ENCODE measurements around the gene CHCHD6. TPM values are rescaled to one million over a fixed set of nuclear protein-coding genes. Genes with fewer than 3 reads are reported as not detected.

The CHCHD6 gene
- total RNA-seq, 2 experiments from 2014 or later = 16.6 to 21.2 TPM

- no peaks in the 10 kb centered on the region for H3K4me1 Mint-ChIP-seq (ENCODE audit: low read depth)
- peaks cover 3% of the 10 kb centered on the region for H3K36me3 Mint-ChIP-seq (ENCODE audit: low read depth)
- H3K4me3 Mint-ChIP-seq = no peak overlapping the region
- peaks cover 11% of the 10 kb centered on the region for H3K9me3 Mint-ChIP-seq
- ATAC-seq (peak; percentile 17), DNase-seq (no peak)
- POLR2A ChIA-PET = no interaction called here
- TF ChIP-seq, protein P1, sequence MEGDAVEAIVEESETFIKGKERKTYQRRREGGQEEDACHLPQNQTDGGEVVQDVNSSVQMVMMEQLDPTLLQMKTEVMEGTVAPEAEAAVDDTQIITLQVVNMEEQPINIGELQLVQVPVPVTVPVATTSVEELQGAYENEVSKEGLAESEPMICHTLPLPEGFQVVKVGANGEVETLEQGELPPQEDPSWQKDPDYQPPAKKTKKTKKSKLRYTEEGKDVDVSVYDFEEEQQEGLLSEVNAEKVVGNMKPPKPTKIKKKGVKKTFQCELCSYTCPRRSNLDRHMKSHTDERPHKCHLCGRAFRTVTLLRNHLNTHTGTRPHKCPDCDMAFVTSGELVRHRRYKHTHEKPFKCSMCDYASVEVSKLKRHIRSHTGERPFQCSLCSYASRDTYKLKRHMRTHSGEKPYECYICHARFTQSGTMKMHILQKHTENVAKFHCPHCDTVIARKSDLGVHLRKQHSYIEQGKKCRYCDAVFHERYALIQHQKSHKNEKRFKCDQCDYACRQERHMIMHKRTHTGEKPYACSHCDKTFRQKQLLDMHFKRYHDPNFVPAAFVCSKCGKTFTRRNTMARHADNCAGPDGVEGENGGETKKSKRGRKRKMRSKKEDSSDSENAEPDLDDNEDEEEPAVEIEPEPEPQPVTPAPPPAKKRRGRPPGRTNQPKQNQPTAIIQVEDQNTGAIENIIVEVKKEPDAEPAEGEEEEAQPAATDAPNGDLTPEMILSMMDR (IDR thresholded peaks at IDR 0.05) = no peak
- intact Hi-C loops (cut with micrococcal nuclease) = no loop called here
- H3K27me3 Mint-ChIP-seq = peaks cover 10% of the 10 kb centered on the region
- CTCF ChIA-PET = no interaction called here
- no peak overlapping the region for H3K27ac Mint-ChIP-seq
Observed at GRCh38 chr3:126971891-126972351, 267.9 kb downstream of the CHCHD6 start.

GRCh38 chr3:126972866-126973265 lies 268.8 kb downstream of the CHCHD6 start:
- peaks cover 12% of the 10 kb centered on the region for H3K27me3 Mint-ChIP-seq
- intact Hi-C loops (cut with micrococcal nuclease) = no loop called here
- DNase-seq (no peak), ATAC-seq (no peak)
- ChIA-PET CTCF (interaction anchor here (1.0 kb wide), 1 partner anchor 10 kb away, joined by 5 read pairs; the partner anchor contains the start of gene PLXNA1), POLR2A (no interaction called here)
- H3K4me3 Mint-ChIP-seq = no peak overlapping the region
- H3K27ac Mint-ChIP-seq = no peak overlapping the region
- H3K4me1 Mint-ChIP-seq (ENCODE audit: low read depth) = no peaks in the 10 kb centered on the region
- peaks cover 3% of the 10 kb centered on the region for H3K36me3 Mint-ChIP-seq (ENCODE audit: low read depth)
- TF ChIP-seq, protein P1 (IDR thresholded peaks at IDR 0.05) = no peak
- peaks cover 11% of the 10 kb centered on the region for H3K9me3 Mint-ChIP-seq

DNA sequence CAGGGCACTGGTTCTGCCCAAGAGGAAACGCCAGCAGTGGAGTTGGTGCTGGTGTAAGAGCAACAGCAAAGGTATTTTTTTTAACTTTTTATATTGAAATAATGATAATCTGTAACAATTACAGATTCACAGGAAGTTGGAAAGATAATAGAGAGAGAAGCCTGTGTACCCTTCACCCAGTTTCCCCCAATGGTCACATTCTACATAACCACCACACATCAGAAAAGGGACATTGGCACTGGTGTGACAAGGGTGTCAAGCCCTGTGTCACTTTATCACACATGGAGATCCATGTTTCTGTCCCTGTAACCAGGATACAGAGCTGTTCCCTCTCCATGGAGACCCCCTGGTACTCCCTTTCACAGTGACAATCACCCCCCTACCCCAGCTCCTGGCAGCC lies 269.8 kb downstream of the CHCHD6 start:
- POLR2A ChIA-PET = no interaction called here
- CTCF ChIA-PET = no interaction called here
- no peak overlapping the region for H3K27ac Mint-ChIP-seq
- TF ChIP-seq, protein P1 (IDR thresholded peaks at IDR 0.05) = no peak
- H3K4me1 Mint-ChIP-seq (ENCODE audit: low read depth) = no peaks in the 10 kb centered on the region
- H3K27me3 Mint-ChIP-seq = peaks cover 18% of the 10 kb centered on the region
- intact Hi-C loops (cut with micrococcal nuclease) = no loop called here
- ATAC-seq (no peak), DNase-seq (no peak)
- H3K9me3 Mint-ChIP-seq = peaks cover 11% of the 10 kb centered on the region
- H3K36me3 Mint-ChIP-seq (ENCODE audit: low read depth) = peaks cover 3% of the 10 kb centered on the region
- H3K4me3 Mint-ChIP-seq = no peak overlapping the region

DNA sequence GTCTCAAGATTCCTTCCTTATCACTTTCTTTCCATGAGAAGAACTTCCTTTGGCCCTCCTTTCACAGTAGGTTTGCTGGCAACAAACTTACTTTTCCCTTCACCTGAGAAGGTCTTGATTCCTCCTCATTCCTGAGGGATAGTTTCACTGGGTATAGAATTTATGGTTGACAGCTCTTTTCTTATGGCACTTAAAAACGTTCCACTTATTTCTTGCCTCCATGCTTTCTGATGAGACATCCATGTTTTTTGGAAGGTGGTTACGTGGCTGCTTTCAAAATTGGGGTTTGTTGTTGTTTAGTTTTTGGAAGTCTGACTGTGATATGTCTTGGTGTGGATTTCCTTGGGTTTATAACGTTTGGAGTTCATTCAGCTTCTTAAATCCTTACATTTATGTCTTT lies 270.7 kb downstream of the CHCHD6 start:
- no peak overlapping the region for H3K27ac Mint-ChIP-seq
- peaks cover 20% of the 10 kb centered on the region for H3K27me3 Mint-ChIP-seq
- H3K4me1 Mint-ChIP-seq (ENCODE audit: low read depth) = peaks cover 6% of the 10 kb centered on the region
- H3K36me3 Mint-ChIP-seq (ENCODE audit: low read depth) = peaks cover 3% of the 10 kb centered on the region
- peaks cover 11% of the 10 kb centered on the region for H3K9me3 Mint-ChIP-seq
- ATAC-seq = no peak
- ChIA-PET POLR2A (no interaction called here), CTCF (no interaction called here)
- TF ChIP-seq, protein P1 (IDR thresholded peaks at IDR 0.05) = no peak
- intact Hi-C loops (cut with micrococcal nuclease) = no loop called here
- DNase-seq = no peak
- H3K4me3 Mint-ChIP-seq = no peak overlapping the region

GRCh38 chr3:126976906-126977305 lies 272.9 kb downstream of the CHCHD6 start:
- no peak overlapping the region for H3K27ac Mint-ChIP-seq
- TF ChIP-seq, protein P1 (IDR thresholded peaks at IDR 0.05) = no peak
- no peak for DNase-seq
- peaks cover 22% of the 10 kb centered on the region for H3K27me3 Mint-ChIP-seq
- CTCF ChIA-PET = no interaction called here
- intact Hi-C loops (cut with micrococcal nuclease) = no loop called here
- peaks cover 3% of the 10 kb centered on the region for H3K36me3 Mint-ChIP-seq (ENCODE audit: low read depth)
- H3K9me3 Mint-ChIP-seq = peaks cover 11% of the 10 kb centered on the region
- POLR2A ChIA-PET = no interaction called here
- H3K4me1 Mint-ChIP-seq (ENCODE audit: low read depth) = peaks cover 13% of the 10 kb centered on the region
- no peak overlapping the region for H3K4me3 Mint-ChIP-seq
- no peak for ATAC-seq

Measured in activated CD8-positive, alpha-beta T cell treated with anti-CD3 and anti-CD28 coated beads for 36 hours (primary cell).